Measurements from ENCODE around the gene IQCE. TPM values are rescaled to one million over a fixed set of nuclear protein-coding genes. Genes with fewer than 3 reads are reported as not detected.

IQCE gene
- total RNA-seq, 1 experiment from 2014 or later: 21.4 TPM

- H3K4me2 ChIP-seq (ENCODE audit: low read length): no peak overlapping the region
- intact Hi-C loops (cut with micrococcal nuclease): loop anchor here (10.0 kb wide), 1 partner anchor 118 kb away; the partner anchor contains the start of gene AMZ1
These were observed 7.6 kb downstream of the IQCE start for GRCh38 chr7:2566348-2566889.

More at GRCh38 chr7:2566348-2566889, 7.6 kb downstream of the IQCE start:
- Histone ChIP-seq H3K9ac (ENCODE audit: low read length) (no peak overlapping the region), H3K27ac (ENCODE audit: low read depth, low read length) (no peak overlapping the region), H3K27me3 (ENCODE audit: insufficient read depth, low read length) (no peaks in the 10 kb centered on the region), H3K79me2 (ENCODE audit: insufficient read depth, low read length) (peaks cover 21% of the 10 kb centered on the region), H2AFZ (ENCODE audit: low read depth, low read length, poor library complexity, severe bottlenecking) (no peak overlapping the region), H3K4me3 (replicated peaks in 1 of 2; ENCODE audit: low read depth in 1 of 2, low read length in 2 of 2) (no peak overlapping the region), H3K36me3 (ENCODE audit: control insufficient read depth in 1 of 2, insufficient read depth in 2 of 2, low read length in 2 of 2) (no peaks in the 10 kb centered on the region), H4K20me1 (ENCODE audit: insufficient read depth) (no peaks in the 10 kb centered on the region), H3K9me2 (ENCODE audit: insufficient read depth) (no peaks in the 10 kb centered on the region), H3K9me3 (ENCODE audit: control insufficient read depth in 1 of 2, insufficient read depth in 1 of 2, low read depth in 1 of 2, low read length in 2 of 2) (no peaks in the 10 kb centered on the region), H3K4me1 (ENCODE audit: control insufficient read depth in 1 of 2, insufficient read depth in 2 of 2, low read length in 2 of 2) (peaks cover 2 to 6% of the 10 kb centered on the region in 2 experiments)
- ChIA-PET CTCF (no interaction called here), POLR2A (no interaction called here), RAD21 (ENCODE audit: low non-redundant PET in 1 of 2, low total read pairs in 2 of 2, uncharacterized antibody in 2 of 2, unreplicated experiment in 2 of 2) (no interaction called here)
- no peak for TF ChIP-seq EZH2 (IDR thresholded peaks at IDR 0.05)
- no peak for TF ChIP-seq SRF (IDR thresholded peaks at IDR 0.05; ENCODE audit: low read depth)
- no peak for TF ChIP-seq REST (IDR thresholded peaks at IDR 0.05; ENCODE audit: low read depth)
- no peak for TF ChIP-seq SIN3A (IDR thresholded peaks at IDR 0.05; ENCODE audit: low read depth)
- no peak for TF ChIP-seq FOSL1 (IDR thresholded peaks at IDR 0.05; ENCODE audit: low read depth)
- TF ChIP-seq JUND (IDR thresholded peaks at IDR 0.05): no peak
- no peak for TF ChIP-seq EGR1 (IDR thresholded peaks at IDR 0.05; ENCODE audit: low read depth)
- no peak for TF ChIP-seq ELF1 (IDR thresholded peaks at IDR 0.05; ENCODE audit: borderline replicate concordance, low read depth)
- no peak for TF ChIP-seq RAD21 (IDR thresholded peaks at IDR 0.05; ENCODE audit: low read depth)
- no peak for TF ChIP-seq SP1 (IDR thresholded peaks at IDR 0.05; ENCODE audit: low read depth)
- TF ChIP-seq POLR2A (IDR thresholded peaks at IDR 0.05; ENCODE audit: borderline replicate concordance, extremely low read depth, insufficient read depth, insufficient read length): no peak
- no peak for TF ChIP-seq ZBTB33 (IDR thresholded peaks at IDR 0.05; ENCODE audit: extremely low read depth, insufficient replicate concordance, low read length)
- TF ChIP-seq POLR2AphosphoS5 (IDR thresholded peaks at IDR 0.05; ENCODE audit: low read depth, low read length): no peak
- TF ChIP-seq YY1 (IDR thresholded peaks at IDR 0.05; ENCODE audit: extremely low read depth, insufficient replicate concordance, low read depth, low read length): no peak
- no peak for ATAC-seq
- no TSS peak for BruUV-seq (replicated peaks)
- no peak for DNase-seq (ENCODE audit: low read depth, low spot score)
